Naive thymus-derived CD4-positive, alpha-beta T cell (primary cell): Measurements from ENCODE around the gene GSK3B. TPM values are rescaled to one million over a fixed set of nuclear protein-coding genes. Genes with fewer than 3 reads are reported as not detected.

Experiments
- ATAC-seq: fragments of 150-1000 bp; cut with Tn5 transposase; 2 replicates; pipeline ENCODE4 v1.10.0; 2021; ENCODE audit warnings: mild to moderate bottlenecking, moderate library complexity
- CTCF ChIA-PET: fragments of 350-600 bp; sonication (Branson Sonifier 250); formaldehyde crosslinking; loops from one replicate; lab custom pipeline; 2021; ENCODE audit warnings: antibody characterized with exemption; lab: Charles Lee
- POLR2A ChIA-PET: fragments of 350-600 bp; sonication (Branson Sonifier 250); formaldehyde crosslinking; loops from one replicate; lab custom pipeline; 2021; ENCODE audit warnings: antibody characterized with exemption, inconsistent platforms; lab: Charles Lee
- DNase-seq, 9 donors: peaks; one replicate each; pipeline versions ENCODE4 v3.0.0 to v3.0.0-alpha.2; 2020 to 2022; ENCODE audit warnings: mixed read lengths in 1 of 9
- H3K27ac ChIP-seq: one replicate; pipeline ENCODE4 v1.7.0; 2013; ENCODE audit warnings: mild to moderate bottlenecking, low read depth, low read length, moderate library complexity
- H3K27me3 ChIP-seq, 2 donors: one replicate each; pipeline ENCODE4 v1.7.0; 2013; ENCODE audit warnings: low read length in 2 of 2, mild to moderate bottlenecking in 2 of 2, moderate library complexity in 2 of 2; ENCODE audit not compliant: control insufficient read depth in 2 of 2, insufficient read depth in 2 of 2
- H3K36me3 ChIP-seq, 3 experiments: 1 replicate in 2 of 3; 2 replicates in 1 of 3; pipeline ENCODE4 v1.7.0; 2013; ENCODE audit warnings: low read length in 3 of 3, mild to moderate bottlenecking in 3 of 3, moderate library complexity in 1 of 3; ENCODE audit not compliant: insufficient read depth in 3 of 3, control insufficient read depth in 2 of 3
- H3K4me1 ChIP-seq, 2 donors: one replicate each; pipeline ENCODE4 v1.7.0; 2013; ENCODE audit warnings: low read length in 2 of 2, mild to moderate bottlenecking in 2 of 2, moderate library complexity in 1 of 2; ENCODE audit not compliant: control insufficient read depth in 2 of 2, insufficient read depth in 2 of 2
- H3K4me3 ChIP-seq: 2 replicates; pipeline ENCODE4 v1.7.0; 2013; ENCODE audit warnings: mild to moderate bottlenecking, low read length
- H3K9me3 ChIP-seq, 3 experiments: 1 replicate in 2 of 3; 2 replicates in 1 of 3; pipeline ENCODE4 v1.7.0; 2013; ENCODE audit warnings: low read length in 3 of 3; ENCODE audit not compliant: control insufficient read depth in 2 of 3
- H3K27ac Mint-ChIP-seq, 9 donors: one replicate each; pipeline ENCODE4 v1.8.0; 2020 to 2022; ENCODE audit warnings: mixed read lengths in 9 of 9, mild to moderate bottlenecking in 8 of 9, moderate library complexity in 5 of 9, inconsistent platforms in 2 of 9
- H3K27me3 Mint-ChIP-seq, 5 donors: one replicate each; pipeline ENCODE4 v1.8.0; 2021 to 2022; ENCODE audit warnings: mixed read lengths in 5 of 5, mild to moderate bottlenecking in 1 of 5
- H3K36me3 Mint-ChIP-seq, 5 donors: one replicate each; pipeline ENCODE4 v1.8.0; 2020 to 2022; ENCODE audit warnings: mixed read lengths in 5 of 5, mild to moderate bottlenecking in 3 of 5, inconsistent platforms in 1 of 5
- H3K4me1 Mint-ChIP-seq, 7 donors: one replicate each; pipeline ENCODE4 v1.8.0; 2020 to 2022; ENCODE audit warnings: mixed read lengths in 7 of 7, mild to moderate bottlenecking in 3 of 7, inconsistent platforms in 1 of 7
- H3K4me3 Mint-ChIP-seq, 10 donors: one replicate each; pipeline ENCODE4 v1.8.0; 2020 to 2022; ENCODE audit warnings: mild to moderate bottlenecking in 10 of 10, mixed read lengths in 10 of 10, moderate library complexity in 6 of 10, inconsistent platforms in 2 of 10
- H3K9me3 Mint-ChIP-seq, 11 donors: one replicate each; pipeline ENCODE4 v1.8.0; 2020 to 2022; ENCODE audit warnings: mixed read lengths in 11 of 11, mild to moderate bottlenecking in 4 of 11, inconsistent platforms in 1 of 11, moderate library complexity in 1 of 11
- intact Hi-C, 2 donors: fragments of 100-400 bp; cut with micrococcal nuclease; formaldehyde crosslinking; loops; one replicate each; pipeline ENCODE4 v1.15.1; 2023
- polyA plus RNA-seq, 2 donors: library from polyadenylated mRNA; unstranded; fragments of 300-500 nt; fragmentation: Illumina TruSeq; gene quantifications; one replicate each; pipeline ENCODE4 v1.2.3, GENCODE V29; 2021
- total RNA-seq, 6 experiments: library from RNA in 5 of 6; stranded (reverse) in 5 of 6; gene quantifications; 1 replicate in 5 of 6; 2 replicates in 1 of 6; pipeline ENCODE4 v1.2.3 and lab custom pipeline; 2021 to 2026

The GSK3B gene
- total and polyA plus RNA-seq, 7 experiments from 2014 or later, result 13.4 to 42.9 (median 36.0) TPM

DNA sequence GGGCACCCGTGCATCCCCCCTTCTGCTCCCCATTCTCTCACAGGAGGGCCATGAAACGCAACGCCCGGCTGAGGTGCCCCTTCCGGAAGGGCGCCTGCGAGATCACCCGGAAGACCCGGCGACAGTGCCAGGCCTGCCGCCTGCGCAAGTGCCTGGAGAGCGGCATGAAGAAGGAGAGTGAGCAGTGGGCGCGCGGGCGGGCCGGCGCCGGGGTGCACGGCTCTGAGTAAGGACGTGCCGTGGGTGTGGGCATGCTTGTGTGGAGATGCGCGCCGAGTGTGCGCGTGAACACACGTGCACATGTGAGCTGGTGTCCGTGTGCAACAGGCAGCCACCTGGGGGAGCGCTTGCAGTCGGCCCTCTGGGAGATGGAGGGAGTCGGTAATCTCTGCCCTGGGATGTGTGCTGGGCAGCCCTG, 284.2 kb downstream of the GSK3B start:
- no peaks in the 10 kb centered on the region for H3K36me3 ChIP-seq
- intact Hi-C loops, result loop anchor here in 1 of 2 donors (10.0 kb wide), 1 partner anchor 135 kb away; the partner anchor contains the start of gene COX17
- CTCF ChIA-PET, result interaction anchor here (1.5 to 1.7 kb wide), 2 partner anchors 10 to 337 kb away, joined by 4 to 5 read pairs; no protein-coding TSS in a partner anchor
- H3K27ac Mint-ChIP-seq, result peak overlapping the region; percentile 44 to 93 (median 81)
- H3K9me3 Mint-ChIP-seq, result peaks cover 0 to 2% (median 0%) of the 10 kb centered on the region in 11 donors
- H3K4me3 ChIP-seq, result peak overlapping the region; percentile 80
- H3K27me3 ChIP-seq, result no peaks in the 10 kb centered on the region
- ATAC-seq (peak; percentile 83), DNase-seq (peak; percentile 17 to 57 (median 49))
- H3K36me3 Mint-ChIP-seq, result no peaks in the 10 kb centered on the region
- H3K27me3 Mint-ChIP-seq, result peaks cover 0 to 11% (median 0%) of the 10 kb centered on the region in 5 donors
- POLR2A ChIA-PET, result interaction anchor here (0.6 to 1.8 kb wide), 3 partner anchors 284 to 539 kb away, joined by 3 to 10 read pairs (median 6); partner anchors contain the start of genes GSK3B and LRRC58
- peak overlapping the region; percentile 33 for H3K27ac ChIP-seq
- peaks cover 0 to 8% of the 10 kb centered on the region in 2 donors for H3K4me1 ChIP-seq
- H3K4me1 Mint-ChIP-seq, result peaks cover 0 to 13% (median 10%) of the 10 kb centered on the region in 7 donors
- peak overlapping the region; percentile 82 to 94 (median 88) for H3K4me3 Mint-ChIP-seq
- no peaks in the 10 kb centered on the region for H3K9me3 ChIP-seq

DNA sequence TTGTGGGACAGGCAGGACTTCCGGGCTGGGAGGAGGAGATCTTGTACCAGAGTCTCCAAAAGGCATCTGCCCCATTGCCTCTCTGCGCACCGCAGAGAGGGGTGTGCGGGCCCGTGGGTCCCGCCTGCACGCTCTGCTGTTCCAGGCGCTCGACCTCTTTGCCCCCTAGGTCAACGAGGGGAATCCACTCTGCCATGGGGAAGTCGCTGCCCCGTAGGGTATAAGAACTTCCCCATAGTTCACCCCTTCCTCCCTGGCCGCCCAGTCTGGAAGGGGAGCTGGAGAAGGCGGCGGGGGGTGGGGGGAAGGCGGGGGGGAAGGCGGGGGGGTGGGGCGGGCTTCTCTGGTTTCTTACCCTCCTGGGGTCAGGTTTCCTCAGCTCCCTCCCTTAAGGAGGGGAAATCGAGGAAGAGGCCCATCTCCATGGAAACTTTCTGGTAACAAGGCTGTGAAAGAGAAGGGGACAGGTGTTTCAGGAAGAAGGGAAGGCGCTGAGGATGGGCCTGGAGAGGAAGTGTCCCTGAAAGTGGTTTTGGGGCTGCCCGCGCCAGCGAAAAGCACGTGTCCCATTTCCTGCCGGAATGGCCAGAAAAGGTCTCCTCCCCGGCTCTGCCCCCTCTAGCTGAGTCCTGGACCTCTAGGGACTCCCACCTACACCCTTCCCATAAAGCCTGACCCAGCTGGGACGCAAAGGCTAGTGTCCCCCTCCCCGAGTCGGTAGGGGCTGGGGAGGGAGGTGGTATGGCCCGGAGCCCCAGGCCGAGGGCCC, 284.8 kb downstream of the GSK3B start:
- ChIA-PET POLR2A (interaction anchor here (0.6 to 1.8 kb wide), 3 partner anchors 285 to 540 kb away, joined by 3 to 10 read pairs (median 6); partner anchors contain the start of genes GSK3B and LRRC58), CTCF (interaction anchor here (1.5 to 1.7 kb wide), 2 partner anchors 11 to 338 kb away, joined by 4 to 5 read pairs; no protein-coding TSS in a partner anchor)
- no peaks in the 10 kb centered on the region for H3K27me3 ChIP-seq
- H3K27ac ChIP-seq, result peak overlapping the region; percentile 33
- H3K36me3 Mint-ChIP-seq, result peaks cover 0 to 3% (median 0%) of the 10 kb centered on the region in 5 donors
- H3K9me3 Mint-ChIP-seq, result peaks cover 0 to 4% (median 0%) of the 10 kb centered on the region in 11 donors
- H3K27ac Mint-ChIP-seq, result peak overlapping the region in 6 of 9 donors; percentile 61 to 87 (median 80)
- DNase-seq, result no peak
- peak overlapping the region; percentile 82 to 94 (median 88) for H3K4me3 Mint-ChIP-seq
- ATAC-seq, result peak; percentile 2
- peaks cover 0 to 16% (median 0%) of the 10 kb centered on the region in 5 donors for H3K27me3 Mint-ChIP-seq
- H3K4me1 Mint-ChIP-seq, result peaks cover 0 to 13% (median 10%) of the 10 kb centered on the region in 7 donors
- H3K4me1 ChIP-seq, result peaks cover 0 to 8% of the 10 kb centered on the region in 2 donors
- H3K36me3 ChIP-seq, result no peaks in the 10 kb centered on the region
- no peaks in the 10 kb centered on the region for H3K9me3 ChIP-seq
- intact Hi-C loops, result loop anchor here in 1 of 2 donors (1.0 to 10.0 kb wide), 2 partner anchors 135 to 311 kb away; partner anchors contain the start of genes COX17 and TIMMDC1
- H3K4me3 ChIP-seq, result peak overlapping the region; percentile 80

DNA sequence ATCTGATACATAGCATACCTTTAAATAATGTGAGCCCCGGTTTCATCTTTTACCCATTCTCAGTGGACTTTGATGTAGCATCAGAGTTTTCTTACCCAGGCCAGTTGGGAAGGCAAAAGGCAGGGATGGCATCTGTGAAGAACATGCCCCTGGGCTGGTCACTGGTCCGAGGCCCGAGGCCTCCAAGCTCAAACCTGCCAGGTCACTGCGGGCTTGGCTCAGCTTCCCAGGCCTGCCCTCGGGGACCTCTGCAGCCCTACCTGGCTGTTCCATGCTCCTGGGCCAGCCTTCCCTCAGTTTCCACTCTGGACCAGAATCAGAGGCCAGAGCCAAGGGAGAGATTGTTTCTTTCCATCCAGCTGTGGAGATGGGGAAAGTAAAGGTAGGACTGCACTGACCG, 285.4 kb downstream of the GSK3B start:
- H3K9me3 ChIP-seq, result no peaks in the 10 kb centered on the region
- intact Hi-C loops, result loop anchor here in 1 of 2 donors (1.0 kb wide), 1 partner anchor 311 kb away; the partner anchor contains the start of gene TIMMDC1
- ATAC-seq, result no peak
- POLR2A ChIA-PET, result interaction anchor here (1.1 kb wide), 1 partner anchor 11 kb away, joined by 3 read pairs; no protein-coding TSS in a partner anchor
- H3K27me3 ChIP-seq, result no peaks in the 10 kb centered on the region
- peaks cover 0 to 4% (median 0%) of the 10 kb centered on the region in 11 donors for H3K9me3 Mint-ChIP-seq
- H3K27ac Mint-ChIP-seq, result peak overlapping the region in 4 of 9 donors; percentile 18 to 81 (median 32)
- CTCF ChIA-PET, result interaction anchor here (1.7 kb wide), 1 partner anchor 338 kb away, joined by 5 read pairs; no protein-coding TSS in a partner anchor
- peaks cover 0 to 13% (median 10%) of the 10 kb centered on the region in 7 donors for H3K4me1 Mint-ChIP-seq
- peaks cover 0 to 3% (median 0%) of the 10 kb centered on the region in 5 donors for H3K36me3 Mint-ChIP-seq
- H3K36me3 ChIP-seq, result no peaks in the 10 kb centered on the region
- peaks cover 0 to 8% of the 10 kb centered on the region in 2 donors for H3K4me1 ChIP-seq
- H3K27ac ChIP-seq, result no peak overlapping the region
- H3K4me3 ChIP-seq, result no peak overlapping the region
- peaks cover 0 to 16% (median 0%) of the 10 kb centered on the region in 5 donors for H3K27me3 Mint-ChIP-seq
- peak overlapping the region in 9 of 10 donors; percentile 7 to 89 (median 56) for H3K4me3 Mint-ChIP-seq
- DNase-seq, result no peak

DNA sequence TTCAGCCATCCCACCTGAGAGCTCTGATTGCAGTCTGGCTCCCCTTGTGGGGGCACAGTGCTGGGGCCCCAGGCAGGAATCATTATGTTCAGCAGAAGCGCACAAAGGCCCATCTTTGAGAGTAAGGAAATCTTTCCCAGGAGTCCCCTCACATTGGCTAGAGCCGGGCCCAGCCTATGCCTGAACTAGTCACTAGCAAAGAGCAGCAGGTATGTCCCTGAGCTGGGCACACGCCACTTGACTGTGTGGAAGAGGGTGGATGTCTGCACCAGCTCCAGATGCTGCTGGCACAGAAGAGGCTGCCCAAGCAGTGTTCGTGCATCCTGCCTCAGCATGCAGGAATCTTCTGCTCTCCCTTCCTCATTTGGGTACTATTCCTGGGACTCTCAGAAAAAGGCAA, 286.0 kb downstream of the GSK3B start:
- no peaks in the 10 kb centered on the region for H3K27me3 ChIP-seq
- no peak overlapping the region for H3K27ac ChIP-seq
- H3K4me3 ChIP-seq, result no peak overlapping the region
- peaks cover 0 to 16% (median 0%) of the 10 kb centered on the region in 5 donors for H3K27me3 Mint-ChIP-seq
- H3K9me3 ChIP-seq, result no peaks in the 10 kb centered on the region
- H3K36me3 Mint-ChIP-seq, result peaks cover 0 to 3% (median 0%) of the 10 kb centered on the region in 5 donors
- intact Hi-C loops, result no loop called here
- ATAC-seq, result no peak
- no peak for DNase-seq
- peak overlapping the region in 6 of 10 donors; percentile 41 to 89 (median 70) for H3K4me3 Mint-ChIP-seq
- H3K27ac Mint-ChIP-seq, result peak overlapping the region in 3 of 9 donors; percentile 18 to 44 (median 41)
- H3K9me3 Mint-ChIP-seq, result peaks cover 0 to 4% (median 0%) of the 10 kb centered on the region in 11 donors
- CTCF ChIA-PET, result no interaction called here
- no peaks in the 10 kb centered on the region for H3K36me3 ChIP-seq
- H3K4me1 ChIP-seq, result peaks cover 0 to 8% of the 10 kb centered on the region in 2 donors
- peaks cover 0 to 13% (median 10%) of the 10 kb centered on the region in 7 donors for H3K4me1 Mint-ChIP-seq
- POLR2A ChIA-PET, result interaction anchor here (1.1 kb wide), 1 partner anchor 12 kb away, joined by 3 read pairs; no protein-coding TSS in a partner anchor

DNA sequence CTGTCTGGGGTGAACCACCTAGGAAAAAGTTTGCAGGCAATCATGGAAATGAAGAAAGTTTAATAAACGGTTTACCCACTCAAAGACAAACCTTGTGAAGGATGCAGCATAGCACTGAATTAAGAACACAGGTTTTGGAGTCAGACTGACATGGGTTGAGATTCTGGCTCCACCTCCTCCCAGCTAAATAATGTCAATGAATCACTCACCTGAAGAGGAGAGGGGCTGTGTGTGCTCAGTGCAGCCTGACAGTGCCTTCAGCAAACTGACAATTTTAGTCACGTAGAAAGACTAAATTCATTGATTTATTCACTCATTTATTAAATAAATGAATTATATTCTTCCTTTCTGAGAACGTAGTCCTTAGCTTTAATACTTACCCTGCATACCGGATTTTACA, 293.4 kb downstream of the GSK3B start:
- DNase-seq (no peak), ATAC-seq (no peak)
- H3K27me3 Mint-ChIP-seq, result peaks cover 5 to 34% (median 17%) of the 10 kb centered on the region in 5 donors
- no peak overlapping the region for H3K4me3 Mint-ChIP-seq
- peaks cover 0 to 2% (median 0%) of the 10 kb centered on the region in 11 donors for H3K9me3 Mint-ChIP-seq
- no peaks in the 10 kb centered on the region for H3K4me1 Mint-ChIP-seq
- intact Hi-C loops, result no loop called here
- peaks cover 0 to 3% (median 0%) of the 10 kb centered on the region in 5 donors for H3K36me3 Mint-ChIP-seq
- ChIA-PET POLR2A (no interaction called here), CTCF (no interaction called here)
- Histone ChIP-seq H3K27me3 (no peaks in the 10 kb centered on the region), H3K4me3 (no peak overlapping the region), H3K36me3 (no peaks in the 10 kb centered on the region), H3K27ac (no peak overlapping the region), H3K4me1 (no peaks in the 10 kb centered on the region), H3K9me3 (no peaks in the 10 kb centered on the region)
- no peak overlapping the region for H3K27ac Mint-ChIP-seq

DNA sequence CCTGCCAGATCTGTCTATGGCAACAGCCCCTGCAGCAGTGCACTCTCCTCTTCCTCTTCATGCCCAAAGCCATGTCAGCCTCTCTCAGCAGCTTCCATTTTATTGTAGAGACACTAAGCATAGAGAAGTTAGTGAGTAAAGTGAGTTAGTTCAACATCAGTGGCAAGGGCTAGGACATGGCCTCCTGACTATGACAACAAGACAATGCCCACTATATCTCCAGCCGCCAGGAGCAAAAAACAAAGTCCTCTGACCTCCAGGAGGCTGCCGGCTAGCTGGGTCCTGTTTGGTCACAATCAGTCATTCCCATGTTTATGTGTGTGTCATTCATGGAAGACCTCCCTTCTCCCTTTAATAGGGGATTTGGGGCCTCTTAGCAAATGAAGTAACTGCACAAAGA, 297.5 kb downstream of the GSK3B start:
- Histone ChIP-seq H3K9me3 (no peaks in the 10 kb centered on the region), H3K4me3 (no peak overlapping the region), H3K27ac (no peak overlapping the region), H3K27me3 (no peaks in the 10 kb centered on the region), H3K36me3 (no peaks in the 10 kb centered on the region), H3K4me1 (no peaks in the 10 kb centered on the region)
- ATAC-seq, result no peak
- H3K27ac Mint-ChIP-seq, result no peak overlapping the region
- no peak overlapping the region for H3K4me3 Mint-ChIP-seq
- H3K9me3 Mint-ChIP-seq, result peaks cover 0 to 1% (median 0%) of the 10 kb centered on the region in 11 donors
- ChIA-PET CTCF (no interaction called here), POLR2A (no interaction called here)
- DNase-seq, result no peak
- peaks cover 0 to 1% (median 0%) of the 10 kb centered on the region in 7 donors for H3K4me1 Mint-ChIP-seq
- intact Hi-C loops, result no loop called here
- H3K36me3 Mint-ChIP-seq, result no peaks in the 10 kb centered on the region
- peaks cover 5 to 30% (median 14%) of the 10 kb centered on the region in 5 donors for H3K27me3 Mint-ChIP-seq
